GM21423 (cell line): ENCODE measurements around the gene TAS2R13.

ENCODE experiments used
- ATAC-seq: cut with Tn5 transposase; IDR thresholded peaks from one replicate; pipeline ENCODE4 v1.9.1; 2021; ENCODE audit warnings: mild to moderate bottlenecking, moderate library complexity; ENCODE audit not compliant: unreplicated experiment

TAS2R13 gene

GRCh38 chr12:10884086-10884725 lies 25.2 kb downstream of the TAS2R13 start, which contains the start of gene PRH1:
Gene PRH1 (minus strand): TSS chr12:10884255. CDS start chr12:10884217, 38 bp downstream.
- ATAC-seq: no peak

- ATAC-seq: no peak
These were observed 36.0 kb downstream of the TAS2R13 start for GRCh38 chr12:10873378-10873777.

- ATAC-seq: no peak
These were observed 42.0 kb downstream of the TAS2R13 start for GRCh38 chr12:10867381-10867780.

DNA sequence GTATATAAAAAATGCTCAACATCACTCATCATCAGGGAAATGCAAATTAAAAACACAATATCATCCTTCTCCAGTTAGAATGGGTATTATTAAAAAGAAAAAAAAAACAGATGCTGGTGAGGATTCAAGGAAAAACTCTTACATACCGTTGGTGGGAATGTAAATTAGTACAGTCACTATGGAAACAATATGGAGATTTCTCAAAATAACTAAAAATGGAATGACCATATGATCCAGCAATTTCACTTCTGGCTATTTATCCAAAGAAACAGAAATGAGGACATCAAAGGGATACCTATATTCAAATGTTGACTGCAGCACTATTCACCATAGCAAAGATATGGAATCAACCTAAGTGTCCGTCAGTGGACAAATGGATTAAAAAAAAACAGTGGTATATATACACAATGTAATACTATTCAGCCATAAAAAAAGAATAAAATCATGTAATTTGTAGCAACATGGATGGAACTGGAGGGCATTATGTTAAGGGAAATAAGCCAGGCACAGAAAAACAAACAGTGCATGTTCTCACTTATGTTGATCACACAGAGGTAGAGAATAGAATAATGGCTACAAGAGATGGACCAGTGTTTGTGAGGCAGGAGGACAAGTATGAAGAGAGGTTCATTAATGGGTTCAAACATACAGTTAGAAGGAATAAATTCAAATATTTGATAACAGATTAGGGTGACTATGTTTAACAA lies 45.7 kb downstream of the TAS2R13 start:
- ATAC-seq: no peak

- no peak for ATAC-seq
These were observed 48.0 kb downstream of the TAS2R13 start for GRCh38 chr12:10861366-10861765.
